Activated naive CD4-positive, alpha-beta T cell treated with anti-CD3 and anti-CD28 coated beads, Interleukin-2, amount 10 ng/mL, durations not matched to agents 7 days and 5 days (primary cell): Measurements from ENCODE around the gene APOA5.
"Not testable (repeated sequence)": the region's sequence is repeated elsewhere in the genome, so short reads cannot be mapped to it uniquely, and the experiment has no call there.

Experiments
- CTCF ChIA-PET: fragments of 350-600 bp; sonication (Branson Sonifier 250); formaldehyde crosslinking; loops from one replicate; lab custom pipeline; 2021; ENCODE audit warnings: antibody characterized with exemption; lab: Charles Lee
- DNase-seq: peaks from one replicate; pipeline ENCODE4 v3.0.0-alpha.2; 2020
- H3K27ac Mint-ChIP-seq: one replicate; pipeline ENCODE4 v1.8.0; 2021; ENCODE audit warnings: mild to moderate bottlenecking, moderate library complexity, mixed read lengths
- H3K27me3 Mint-ChIP-seq: one replicate; pipeline ENCODE4 v1.8.0; 2021; ENCODE audit warnings: mild to moderate bottlenecking, mixed read lengths
- H3K36me3 Mint-ChIP-seq: one replicate; pipeline ENCODE4 v1.8.0; 2021; ENCODE audit warnings: mixed read lengths
- H3K4me1 Mint-ChIP-seq: one replicate; pipeline ENCODE4 v1.8.0; 2021; ENCODE audit warnings: mixed read lengths
- H3K4me3 Mint-ChIP-seq: one replicate; pipeline ENCODE4 v1.8.0; 2021; ENCODE audit warnings: mild to moderate bottlenecking, moderate library complexity, mixed read lengths
- H3K9me3 Mint-ChIP-seq: one replicate; pipeline ENCODE4 v1.8.0; 2021; ENCODE audit warnings: mixed read lengths

APOA5 gene

DNA sequence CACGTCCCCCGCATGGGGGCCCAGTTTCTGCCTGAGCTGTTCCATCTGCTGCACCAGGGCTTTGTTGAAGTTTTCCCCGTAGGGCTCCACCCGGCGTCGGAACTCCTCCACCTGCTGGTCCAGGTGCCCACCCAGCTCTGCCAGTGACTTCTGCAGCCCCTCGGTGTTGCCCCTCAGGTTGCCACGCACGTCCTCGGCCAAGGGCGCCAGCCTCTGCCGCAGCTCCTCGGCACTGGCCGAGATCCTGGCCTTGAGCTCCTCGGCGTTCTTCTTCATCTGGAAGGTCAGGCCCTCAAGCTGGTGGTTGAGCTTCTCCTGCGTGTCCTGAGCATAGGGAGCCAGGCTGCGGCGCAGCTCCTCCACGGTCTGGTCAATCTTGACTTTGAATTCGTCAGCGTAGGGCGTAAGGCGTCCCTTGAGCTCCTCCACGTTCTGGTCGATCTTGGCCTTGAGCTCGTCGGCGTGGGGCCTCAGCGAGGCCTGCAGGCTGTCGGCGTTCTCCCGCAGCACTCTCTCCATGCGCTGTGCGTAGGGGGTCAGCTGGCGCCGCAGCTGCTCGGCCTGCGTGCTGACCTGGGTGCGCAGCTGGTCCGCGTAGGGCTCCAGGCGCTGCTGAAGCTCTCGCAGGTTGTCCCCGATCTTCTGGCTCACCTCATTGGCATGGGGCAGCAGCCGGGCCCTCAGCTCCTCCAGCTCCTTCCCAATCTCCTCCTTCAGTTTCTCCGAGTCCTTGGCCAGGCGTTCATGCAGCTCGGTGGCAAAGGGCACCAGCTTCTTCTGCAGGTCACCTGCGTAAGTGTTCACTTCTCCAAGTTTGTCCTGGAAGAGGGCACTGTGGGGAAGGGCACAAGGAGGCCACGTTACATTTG is 29.6 kb upstream of the APOA5 start:
- H3K4me1 Mint-ChIP-seq: no peaks in the 10 kb centered on the region
- no peaks in the 10 kb centered on the region for H3K9me3 Mint-ChIP-seq
- H3K27me3 Mint-ChIP-seq: peaks cover 3% of the 10 kb centered on the region
- no peak overlapping the region for H3K27ac Mint-ChIP-seq
- CTCF ChIA-PET: interaction anchor here (1.2 kb wide), 1 partner anchor 30 kb away, joined by 4 read pairs; the partner anchor contains the start of gene APOA5
- H3K36me3 Mint-ChIP-seq: no peaks in the 10 kb centered on the region
- H3K4me3 Mint-ChIP-seq: no peak overlapping the region
- no peak for DNase-seq

DNA sequence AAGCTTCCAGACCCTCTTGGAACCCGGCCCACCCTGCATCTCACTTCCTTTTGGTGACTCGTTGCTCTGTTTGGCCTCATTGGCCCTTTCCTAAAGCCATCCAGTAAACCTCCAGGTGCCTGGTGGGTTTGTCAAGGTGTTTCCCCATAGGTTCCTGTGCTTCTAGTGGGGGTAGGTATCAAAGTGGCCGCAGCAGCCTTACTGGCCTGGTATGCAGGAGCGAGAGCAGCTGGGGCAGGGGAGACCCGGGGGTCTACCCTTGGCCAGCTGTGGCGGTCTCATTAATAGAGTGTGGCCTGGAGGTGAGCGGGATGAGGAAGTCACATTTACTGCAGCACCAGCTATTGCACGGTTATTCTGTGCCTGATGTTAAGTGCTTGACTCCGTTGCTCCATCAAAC is 27.4 kb upstream of the APOA5 start:
- H3K36me3 Mint-ChIP-seq: no peaks in the 10 kb centered on the region
- H3K27me3 Mint-ChIP-seq: peaks cover 7% of the 10 kb centered on the region
- no peaks in the 10 kb centered on the region for H3K9me3 Mint-ChIP-seq
- H3K4me1 Mint-ChIP-seq: no peaks in the 10 kb centered on the region
- CTCF ChIA-PET: no interaction called here
- H3K4me3 Mint-ChIP-seq: no peak overlapping the region
- DNase-seq: no peak
- no peak overlapping the region for H3K27ac Mint-ChIP-seq

DNA sequence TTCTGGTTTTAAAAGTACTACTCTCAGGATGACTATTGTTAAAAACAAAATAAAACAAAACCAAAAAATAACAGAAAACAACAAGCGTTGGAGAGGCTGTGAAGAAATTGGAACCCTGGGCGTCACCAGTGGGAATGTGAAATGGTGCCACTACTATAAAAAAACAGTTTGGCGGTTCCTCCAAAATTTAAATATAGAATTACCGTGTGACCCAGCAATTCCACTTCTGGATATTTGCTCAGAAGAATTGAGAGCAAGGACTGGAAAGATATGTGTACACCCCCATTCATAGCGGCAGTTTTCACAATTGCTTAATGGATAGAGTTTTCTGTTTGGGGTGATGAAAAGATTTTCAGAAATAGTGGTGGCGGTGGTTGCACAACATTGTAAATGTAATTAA is 22.8 kb upstream of the APOA5 start:
- DNase-seq: no peak
- CTCF ChIA-PET: no interaction called here
- no peak overlapping the region for H3K4me3 Mint-ChIP-seq
- H3K4me1 Mint-ChIP-seq: no peaks in the 10 kb centered on the region
- H3K36me3 Mint-ChIP-seq: no peaks in the 10 kb centered on the region
- H3K9me3 Mint-ChIP-seq: no peaks in the 10 kb centered on the region
- peaks cover 19% of the 10 kb centered on the region for H3K27me3 Mint-ChIP-seq
- H3K27ac Mint-ChIP-seq: no peak overlapping the region

DNA sequence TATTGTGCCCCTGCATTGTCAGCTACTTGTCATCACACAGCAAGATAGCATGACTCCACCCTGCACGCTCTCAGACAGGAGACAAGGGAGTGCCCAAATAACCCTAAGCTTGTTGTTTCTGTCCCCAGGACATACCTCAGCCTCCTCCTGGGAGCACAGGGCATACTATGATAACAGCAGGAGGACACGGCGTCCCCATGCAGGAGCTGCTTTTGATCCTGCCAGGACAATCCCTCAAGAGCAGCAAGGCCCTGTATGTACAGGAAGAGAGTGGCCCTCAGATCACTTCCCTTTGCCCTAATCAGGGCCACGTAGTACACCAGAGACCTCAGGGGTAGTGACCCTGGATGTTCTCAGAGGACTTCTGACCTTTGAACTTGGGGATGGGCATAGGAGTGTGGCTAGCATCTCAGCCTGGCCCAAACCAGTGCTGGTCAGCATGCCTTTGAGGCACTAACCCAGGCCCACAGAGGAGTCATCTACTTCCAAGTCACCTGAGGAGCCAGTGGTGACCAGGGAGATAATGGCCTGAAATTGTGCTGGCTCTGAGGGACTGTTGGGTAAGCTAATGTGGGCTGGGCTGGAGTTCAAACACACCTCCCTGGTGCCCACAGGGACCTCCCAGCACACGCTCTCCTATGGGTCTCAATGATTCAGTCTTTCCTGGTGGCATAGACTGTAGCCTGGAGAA is 22.2 kb upstream of the APOA5 start:
- no peaks in the 10 kb centered on the region for H3K4me1 Mint-ChIP-seq
- H3K27me3 Mint-ChIP-seq: peaks cover 23% of the 10 kb centered on the region
- H3K27ac Mint-ChIP-seq: no peak overlapping the region
- H3K36me3 Mint-ChIP-seq: no peaks in the 10 kb centered on the region
- CTCF ChIA-PET: interaction anchor here (1.2 to 1.8 kb wide), 2 partner anchors 20 to 23 kb away, joined by 3 to 7 read pairs; partner anchors contain the start of gene APOA5
- H3K4me3 Mint-ChIP-seq: no peak overlapping the region
- no peaks in the 10 kb centered on the region for H3K9me3 Mint-ChIP-seq
- no peak for DNase-seq

DNA sequence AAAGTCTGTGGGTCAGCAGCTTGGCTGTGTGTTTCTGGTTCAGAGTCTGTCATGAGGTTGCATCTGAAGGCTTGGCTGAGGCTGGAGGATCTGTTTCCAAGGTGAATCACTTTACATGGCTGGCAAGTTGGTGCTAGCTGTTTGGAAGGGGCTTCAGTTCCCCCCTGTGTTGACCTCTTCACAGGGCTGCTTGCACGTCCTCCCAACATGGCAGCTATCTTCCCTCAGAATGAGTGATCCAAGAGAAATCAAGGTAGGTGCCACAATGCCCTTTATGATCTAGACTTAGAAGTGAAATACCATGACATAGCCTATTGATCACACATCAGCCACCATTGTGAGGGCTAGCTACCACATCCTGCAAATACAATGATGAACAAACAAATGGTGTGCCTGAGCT is 21.5 kb upstream of the APOA5 start:
- Mint-ChIP-seq H3K4me3 (no peak overlapping the region), H3K9me3 (no peaks in the 10 kb centered on the region), H3K27me3 (peaks cover 27% of the 10 kb centered on the region), H3K36me3 (no peaks in the 10 kb centered on the region), H3K27ac (no peak overlapping the region), H3K4me1 (no peaks in the 10 kb centered on the region)
- CTCF ChIA-PET: interaction anchor here (1.2 to 1.8 kb wide), 3 partner anchors 20 to 67 kb away, joined by 3 to 7 read pairs (median 4); partner anchors contain the start of gene APOA5
- no peak for DNase-seq

DNA sequence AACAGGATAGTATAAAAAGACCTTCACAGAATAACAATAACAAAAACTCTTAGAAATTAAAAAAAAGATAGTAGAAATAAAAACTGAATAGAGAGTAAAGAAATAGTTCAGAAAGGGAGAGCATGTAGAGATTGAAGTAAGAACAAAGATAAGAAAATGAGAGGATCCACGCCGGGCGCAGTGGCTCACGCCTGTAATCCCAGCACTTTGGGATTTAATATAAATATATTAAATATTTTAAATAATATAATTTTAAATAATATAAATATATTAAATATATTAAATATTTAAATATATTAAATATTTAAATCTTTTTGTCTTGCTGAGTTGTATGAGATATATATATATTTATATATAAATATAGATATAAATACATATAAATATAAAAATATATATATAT is 20.4 kb upstream of the APOA5 start:
- no peak overlapping the region for H3K27ac Mint-ChIP-seq
- DNase-seq: no peak
- no peaks in the 10 kb centered on the region for H3K36me3 Mint-ChIP-seq
- H3K4me3 Mint-ChIP-seq: no peak overlapping the region
- no peaks in the 10 kb centered on the region for H3K9me3 Mint-ChIP-seq
- H3K4me1 Mint-ChIP-seq: no peaks in the 10 kb centered on the region
- peaks cover 32% of the 10 kb centered on the region for H3K27me3 Mint-ChIP-seq
- CTCF ChIA-PET: interaction anchor here (1.2 kb wide), 1 partner anchor 68 kb away, joined by 4 read pairs; no protein-coding TSS in a partner anchor

DNA sequence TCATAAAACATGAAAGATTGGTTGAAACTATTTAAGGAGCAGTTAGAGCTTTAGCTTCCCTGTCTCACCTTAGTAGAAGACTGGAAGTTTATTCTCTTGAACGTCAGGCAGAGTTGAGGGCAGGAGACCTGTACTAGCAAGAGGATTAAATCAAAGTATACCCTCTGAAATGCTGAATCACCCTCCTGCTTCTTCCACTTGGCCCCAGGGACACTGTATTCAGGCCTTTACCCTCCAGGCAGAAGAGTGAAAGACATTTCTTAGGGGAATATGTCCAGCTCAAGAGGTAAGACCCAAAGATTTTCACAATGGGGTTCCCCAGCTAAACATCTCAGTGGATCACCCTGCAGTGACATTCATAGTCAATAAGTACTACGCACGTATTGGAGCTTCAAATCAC is 19.5 kb upstream of the APOA5 start:
- no peaks in the 10 kb centered on the region for H3K4me1 Mint-ChIP-seq
- H3K4me3 Mint-ChIP-seq: no peak overlapping the region
- no peaks in the 10 kb centered on the region for H3K9me3 Mint-ChIP-seq
- DNase-seq: no peak
- peaks cover 32% of the 10 kb centered on the region for H3K27me3 Mint-ChIP-seq
- CTCF ChIA-PET: interaction anchor here (1.8 kb wide), 1 partner anchor 25 kb away, joined by 7 read pairs; no protein-coding TSS in a partner anchor
- H3K36me3 Mint-ChIP-seq: no peaks in the 10 kb centered on the region
- H3K27ac Mint-ChIP-seq: no peak overlapping the region

DNA sequence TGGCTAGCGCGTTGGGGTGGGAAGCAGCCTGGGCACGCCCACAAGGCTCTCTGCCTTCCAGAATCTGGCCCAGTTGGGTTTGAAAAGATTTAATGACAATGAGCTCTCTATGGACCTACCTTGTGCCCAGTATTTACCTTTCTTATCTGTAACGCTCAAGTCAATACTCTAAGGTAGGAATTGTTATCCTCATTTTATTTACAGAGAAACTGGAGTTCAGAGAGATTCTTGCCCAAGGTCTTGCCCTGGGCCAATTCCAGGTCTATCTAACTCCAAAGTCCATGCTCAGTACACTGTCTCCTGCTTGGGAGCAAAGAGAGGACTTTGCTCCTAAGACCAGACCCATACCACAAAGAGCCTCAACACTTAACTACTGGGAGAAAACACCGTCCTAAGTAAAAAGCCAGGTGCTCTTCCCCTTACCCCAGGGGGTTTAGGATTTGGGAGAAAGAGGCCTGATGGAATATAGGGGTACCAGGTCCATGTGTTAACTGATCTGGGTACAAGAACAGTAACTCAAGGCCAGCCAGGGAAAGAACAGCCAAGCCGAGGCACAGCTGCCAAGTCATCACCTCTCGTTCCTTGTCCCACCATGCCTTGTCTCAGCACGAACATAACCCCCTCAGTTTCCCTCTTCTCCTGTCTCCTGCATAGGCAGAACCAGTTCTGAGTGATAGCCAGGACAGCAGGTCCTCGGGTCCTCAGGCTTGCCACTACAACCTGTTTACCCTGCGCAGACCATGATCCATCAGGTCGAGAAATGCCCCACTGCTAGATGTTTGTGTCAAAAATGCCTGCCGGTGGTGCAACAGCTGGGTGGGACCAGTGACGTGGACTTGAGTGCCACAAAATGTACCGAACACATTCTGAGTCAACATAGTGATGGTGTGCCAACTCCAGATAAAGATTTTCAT is 16.8 kb upstream of the APOA5 start:
- H3K9me3 Mint-ChIP-seq: no peaks in the 10 kb centered on the region
- H3K4me1 Mint-ChIP-seq: no peaks in the 10 kb centered on the region
- DNase-seq: no peak
- CTCF ChIA-PET: no interaction called here
- no peak overlapping the region for H3K27ac Mint-ChIP-seq
- H3K4me3 Mint-ChIP-seq: no peak overlapping the region
- peaks cover 43% of the 10 kb centered on the region for H3K27me3 Mint-ChIP-seq
- no peaks in the 10 kb centered on the region for H3K36me3 Mint-ChIP-seq

DNA sequence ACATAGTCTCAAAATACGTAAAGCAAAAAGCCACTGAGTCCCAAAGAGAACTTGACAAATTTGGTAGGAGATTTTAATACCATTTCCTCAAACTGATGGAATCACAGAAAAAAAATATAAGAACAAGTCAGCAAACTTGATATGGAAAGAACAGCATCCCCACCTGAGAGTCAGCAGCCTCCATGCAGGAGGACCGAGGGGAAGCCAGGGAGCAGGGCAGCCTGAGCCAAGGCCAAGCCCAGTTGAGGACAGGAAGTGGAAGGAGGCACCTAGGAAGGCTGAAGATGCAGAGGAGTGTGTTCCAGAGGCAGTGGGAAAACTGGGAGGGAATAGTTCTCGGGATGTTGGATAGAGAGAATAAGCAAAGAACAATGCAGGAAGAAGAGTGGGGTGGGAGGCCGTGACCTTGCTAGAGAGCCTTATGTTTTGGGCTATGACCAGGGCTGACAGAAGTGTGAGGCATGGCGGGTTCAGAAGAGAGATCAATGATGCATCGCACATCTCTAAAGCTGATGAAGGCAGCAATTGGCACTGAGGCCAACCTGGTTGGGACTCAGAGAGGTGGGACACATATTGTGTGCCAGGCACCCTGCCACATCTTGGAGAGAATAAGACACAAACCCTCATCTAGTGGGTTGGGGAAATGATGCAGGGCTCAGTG is 16.1 kb upstream of the APOA5 start:
- H3K27ac Mint-ChIP-seq: no peak overlapping the region
- no peaks in the 10 kb centered on the region for H3K36me3 Mint-ChIP-seq

DNA sequence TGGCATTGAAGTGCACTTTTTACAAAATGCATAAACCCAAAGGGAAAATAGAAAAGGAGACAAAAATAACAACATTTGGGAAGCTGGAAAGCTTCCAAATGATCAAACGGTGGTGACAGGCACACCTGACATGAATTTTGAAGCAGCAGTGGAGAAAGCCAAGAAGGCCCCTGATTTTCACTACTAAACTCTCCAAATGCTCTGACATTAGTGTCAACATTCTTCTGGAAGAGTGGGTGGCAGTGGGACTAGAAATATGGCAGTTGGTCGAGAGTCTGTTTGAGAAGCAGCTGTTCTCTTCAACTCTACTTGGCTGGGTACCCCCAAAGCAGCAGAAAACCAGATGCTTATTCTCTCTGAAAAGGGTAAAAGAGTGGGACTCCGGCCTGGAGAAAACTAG is 12.3 kb upstream of the APOA5 start:
- Mint-ChIP-seq H3K36me3 (no peaks in the 10 kb centered on the region), H3K9me3 (no peaks in the 10 kb centered on the region), H3K27me3 (peaks cover 54% of the 10 kb centered on the region), H3K27ac (no peak overlapping the region), H3K4me1 (no peaks in the 10 kb centered on the region), H3K4me3 (no peak overlapping the region)
- DNase-seq: no peak
- CTCF ChIA-PET: interaction anchor here (1.2 kb wide), 1 partner anchor 12 kb away, joined by 5 read pairs; the partner anchor contains the start of gene APOA5

More for the DNA sequence above, 16.1 kb upstream of the APOA5 start:
- CTCF ChIA-PET: interaction anchor here (1.0 kb wide), 1 partner anchor 16 kb away, joined by 3 read pairs; the partner anchor contains the start of gene APOA5
- Mint-ChIP-seq H3K9me3 (no peaks in the 10 kb centered on the region), H3K4me3 (no peak overlapping the region), H3K4me1 (no peaks in the 10 kb centered on the region), H3K27me3 (peaks cover 45% of the 10 kb centered on the region)
- no peak for DNase-seq

DNA sequence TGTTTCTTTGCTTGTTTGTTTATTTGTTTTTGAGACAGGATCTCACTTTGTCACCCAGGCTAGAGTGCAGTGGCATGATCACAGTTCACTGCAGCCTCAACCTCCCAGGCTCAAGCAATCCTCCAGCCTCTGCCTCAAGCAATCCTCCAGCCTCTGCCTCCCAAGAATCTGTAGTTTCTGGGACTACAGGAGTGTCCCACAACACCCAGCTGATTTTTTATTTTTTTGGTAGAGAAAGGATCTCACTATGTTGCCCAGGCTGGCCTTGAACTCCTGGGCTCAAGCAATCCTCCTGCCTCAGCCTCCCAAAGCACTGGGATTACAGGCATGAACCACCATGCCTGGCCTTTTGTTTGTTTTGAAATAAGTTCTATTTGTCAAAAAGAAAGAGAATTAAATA is 10.0 kb upstream of the APOA5 start:
- H3K4me3 Mint-ChIP-seq, H3K4me1 Mint-ChIP-seq, H3K9me3 Mint-ChIP-seq, DNase-seq, H3K36me3 Mint-ChIP-seq, H3K27ac Mint-ChIP-seq: not testable (repeated sequence)
- peaks cover 53% of the 10 kb centered on the region for H3K27me3 Mint-ChIP-seq
- CTCF ChIA-PET: interaction anchor here (0.8 kb wide), 1 partner anchor 34 kb away, joined by 3 read pairs; no protein-coding TSS in a partner anchor

DNA sequence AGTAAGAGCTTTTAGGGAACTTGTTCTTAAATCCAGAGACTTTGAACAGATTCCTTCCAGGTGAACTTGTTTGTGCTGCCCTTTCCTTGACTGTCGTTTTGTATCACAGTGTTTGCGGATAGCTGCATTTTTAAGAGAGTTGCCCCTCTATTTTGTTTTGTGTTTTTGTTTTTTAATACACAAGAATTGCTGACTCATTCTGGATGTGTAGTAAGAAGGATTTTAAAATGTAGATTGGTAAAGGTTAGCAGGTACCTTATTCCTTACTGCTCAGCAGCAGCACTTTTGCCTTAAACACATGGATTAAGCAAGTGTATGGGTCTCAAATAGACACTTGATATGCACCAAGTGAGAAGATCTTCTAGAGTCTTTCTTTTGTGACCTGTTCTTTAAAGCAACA is 8.9 kb upstream of the APOA5 start:
- H3K36me3 Mint-ChIP-seq: no peaks in the 10 kb centered on the region
- no peaks in the 10 kb centered on the region for H3K9me3 Mint-ChIP-seq
- CTCF ChIA-PET: interaction anchor here (1.3 to 1.9 kb wide), 2 partner anchors 9 to 35 kb away, joined by 4 to 6 read pairs; partner anchors contain the start of gene APOA5
- H3K4me1 Mint-ChIP-seq: no peaks in the 10 kb centered on the region
- no peak overlapping the region for H3K4me3 Mint-ChIP-seq
- H3K27me3 Mint-ChIP-seq: peaks cover 51% of the 10 kb centered on the region
- H3K27ac Mint-ChIP-seq: no peak overlapping the region
- DNase-seq: no peak

DNA sequence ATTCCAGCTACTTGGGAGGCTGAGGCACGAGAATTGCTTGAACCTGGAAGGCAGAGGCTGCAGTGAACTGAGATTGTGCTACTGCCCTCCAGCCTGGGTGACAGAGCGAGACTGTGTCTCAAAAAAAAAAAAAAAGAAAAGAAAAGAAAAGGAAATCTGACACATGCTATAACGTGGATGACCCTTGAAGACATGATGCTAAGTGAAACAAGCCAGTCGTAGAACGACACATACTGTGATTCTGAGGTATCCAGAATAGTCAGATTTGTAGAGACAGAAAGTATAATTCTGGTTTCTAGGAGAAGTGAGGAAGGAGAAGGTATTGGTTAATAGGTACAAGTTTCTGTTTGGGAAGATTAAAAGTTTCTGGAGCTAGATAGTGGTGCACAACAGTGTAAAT is 6.7 kb upstream of the APOA5 start:
- no peaks in the 10 kb centered on the region for H3K4me1 Mint-ChIP-seq
- no peak overlapping the region for H3K27ac Mint-ChIP-seq
- no peaks in the 10 kb centered on the region for H3K9me3 Mint-ChIP-seq
- H3K4me3 Mint-ChIP-seq: no peak overlapping the region
- CTCF ChIA-PET: interaction anchor here (0.6 to 1.9 kb wide), 2 partner anchors 37 to 340 kb away, joined by 3 to 4 read pairs; no protein-coding TSS in a partner anchor
- H3K27me3 Mint-ChIP-seq: peaks cover 40% of the 10 kb centered on the region
- H3K36me3 Mint-ChIP-seq: no peaks in the 10 kb centered on the region
- no peak for DNase-seq
